Liver (tissue), 9 donors: ENCODE measurements around the gene ARRDC4. TPM values are rescaled to one million over a fixed set of nuclear protein-coding genes. Genes with fewer than 3 reads are reported as not detected.

ENCODE experiments used
- DNase-seq: peaks from one replicate; pipeline ENCODE4 v3.0.0-alpha.2; 2017; ENCODE audit warnings: low spot score
- H3K27ac ChIP-seq, 2 donors: one replicate each; pipeline ENCODE4 v1.7.0; 2013; ENCODE audit warnings: inconsistent platforms in 2 of 2, low read length in 2 of 2, control low read depth in 1 of 2, low read depth in 1 of 2, mild to moderate bottlenecking in 1 of 2
- H3K27me3 ChIP-seq, 4 donors: one replicate each; pipeline versions ENCODE4 v1.6.1 to v1.7.0; 2013; ENCODE audit warnings: low read length in 3 of 4, inconsistent platforms in 1 of 4, mild to moderate bottlenecking in 1 of 4, moderate library complexity in 1 of 4; ENCODE audit not compliant: control insufficient read depth in 4 of 4, insufficient read depth in 4 of 4
- H3K36me3 ChIP-seq, 4 donors: one replicate each; pipeline versions ENCODE4 v1.6.1 to v1.7.0; 2013; ENCODE audit warnings: low read length in 3 of 4, mild to moderate bottlenecking in 3 of 4, low read depth in 1 of 4, moderate library complexity in 1 of 4; ENCODE audit not compliant: control insufficient read depth in 4 of 4, insufficient read depth in 3 of 4
- H3K4me1 ChIP-seq, 4 donors: one replicate each; pipeline versions ENCODE4 v1.6.1 to v1.7.0; 2013; ENCODE audit warnings: low read length in 3 of 4, mild to moderate bottlenecking in 3 of 4, moderate library complexity in 1 of 4; ENCODE audit not compliant: control insufficient read depth in 4 of 4, insufficient read depth in 4 of 4
- H3K4me3 ChIP-seq, 3 donors: one replicate each; pipeline versions ENCODE4 v1.6.1 to v1.7.0; 2013; ENCODE audit warnings: low read length in 3 of 3, control low read depth in 1 of 3, low read depth in 1 of 3, mild to moderate bottlenecking in 1 of 3
- H3K9ac ChIP-seq, 2 donors: one replicate each; pipeline ENCODE4 v1.7.0; 2013; ENCODE audit warnings: low read length in 2 of 2, mild to moderate bottlenecking in 2 of 2, moderate library complexity in 2 of 2, control low read depth in 1 of 2, low read depth in 1 of 2
- H3K9me3 ChIP-seq, 4 donors: one replicate each; pipeline versions ENCODE4 v1.6.1 to v1.7.0; 2013; ENCODE audit warnings: low read length in 3 of 4; ENCODE audit not compliant: control insufficient read depth in 4 of 4
- FOXA1 ChIP-seq: IDR thresholded peaks from 2 replicates; pipeline ENCODE4 v1.6.1; 2016; ENCODE audit warnings: antibody characterized with exemption
- FOXA2 ChIP-seq: IDR thresholded peaks from 2 replicates; pipeline ENCODE4 v1.6.1; 2016; ENCODE audit warnings: antibody characterized with exemption
- GABPA ChIP-seq, 2 donors: IDR thresholded peaks in 1 of 2; conservative IDR thresholded peaks in 1 of 2; 2 replicates each; pipeline ENCODE4 v1.6.1; 2016; ENCODE audit warnings: antibody characterized with exemption in 2 of 2, mild to moderate bottlenecking in 1 of 2, moderate library complexity in 1 of 2
- RAD21 ChIP-seq, 2 donors: IDR thresholded peaks; 2 replicates each; pipeline ENCODE4 v1.6.1; 2016; ENCODE audit warnings: antibody characterized with exemption in 2 of 2, mild to moderate bottlenecking in 2 of 2
- RXRA ChIP-seq, 2 donors: IDR thresholded peaks; 2 replicates each; pipeline ENCODE4 v1.6.1; 2017 to 2018; ENCODE audit warnings: antibody characterized with exemption in 2 of 2, mild to moderate bottlenecking in 1 of 2
- SP1 ChIP-seq: IDR thresholded peaks from 2 replicates; pipeline ENCODE4 v1.6.1; 2018; ENCODE audit warnings: antibody characterized with exemption, mild to moderate bottlenecking
- WGBS: extraction: QIAGEN DNeasy Blood & Tissue Kit; methylation state at CpG from one replicate; pipeline ENCODE4 v1.1.7; 2013; 5-methylcytosine and 5-hydroxymethylcytosine counted together
- polyA plus RNA-seq, 2 donors: library from polyadenylated mRNA; stranded (reverse) in 1 of 2; unstranded in 1 of 2; fragments of 200-250 nt in 1 of 2; fragments of >200 nt in 1 of 2; fragmentation: Nextera tagmentation in 1 of 2; extraction: Ambion mirVana in 1 of 2; gene quantifications; one replicate each; pipeline versions ENCODE4 v1.2.1 to v1.2.3, GENCODE V29; 2013 to 2015
- total RNA-seq, 2 donors: library from RNA; depleted of rRNA; stranded (reverse); fragments of >200 nt; gene quantifications; one replicate each; pipeline ENCODE4 v1.2.3, GENCODE V29; 2014
- TF ChIP-seq, protein P1 (sequence below): IDR thresholded peaks from 2 replicates; pipeline ENCODE4 v1.6.1; 2016; ENCODE audit warnings: antibody characterized with exemption, mild to moderate bottlenecking
- TF ChIP-seq, protein P2 (sequence below): IDR thresholded peaks from 2 replicates; pipeline ENCODE4 v1.6.1; 2016; ENCODE audit warnings: antibody characterized with exemption
- TF ChIP-seq, protein P3 (sequence below): IDR thresholded peaks from 2 replicates; pipeline ENCODE4 v1.6.1; 2016; ENCODE audit warnings: antibody characterized with exemption
- TF ChIP-seq, protein P4 (sequence below): fragments of 150-350 bp; IDR thresholded peaks from 2 replicates; pipeline ENCODE4 v1.5.1; 2017; ENCODE audit warnings: improper control_type of control experiment, low read depth, low read length; ENCODE audit not compliant: missing input control
- TF ChIP-seq, protein P5 (sequence below): IDR thresholded peaks from 2 replicates; pipeline ENCODE4 v1.6.1; 2016; ENCODE audit warnings: antibody characterized with exemption
- donor health status: healthy.
- donor health status: healthy.
- donor health status: healthy.
- donor health status: healthy.
- donor health status: healthy.

Gene ARRDC4
- total and polyA plus RNA-seq, 4 donors = 2.5 to 13.4 (median 3.9) TPM

DNA sequence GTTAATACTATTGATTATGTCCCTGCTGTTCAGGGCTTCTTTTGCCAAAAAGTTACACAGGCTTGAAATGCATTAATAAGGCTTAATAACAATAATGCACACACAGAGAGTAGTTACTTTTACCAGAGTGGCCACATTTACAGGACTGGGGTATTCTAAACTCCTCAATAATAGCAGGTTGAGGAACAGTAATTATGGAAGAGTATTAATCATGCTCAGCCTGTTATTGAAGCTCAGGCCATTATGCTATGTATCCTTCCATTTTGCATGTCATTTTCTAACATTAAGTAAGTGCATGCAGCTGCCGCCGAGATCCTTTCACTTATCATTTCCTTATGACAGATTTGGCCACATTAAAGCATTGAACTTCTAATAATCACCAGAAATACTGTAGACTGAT lies 5.7 kb downstream of the ARRDC4 start (continued):
- TF ChIP-seq, protein P1, sequence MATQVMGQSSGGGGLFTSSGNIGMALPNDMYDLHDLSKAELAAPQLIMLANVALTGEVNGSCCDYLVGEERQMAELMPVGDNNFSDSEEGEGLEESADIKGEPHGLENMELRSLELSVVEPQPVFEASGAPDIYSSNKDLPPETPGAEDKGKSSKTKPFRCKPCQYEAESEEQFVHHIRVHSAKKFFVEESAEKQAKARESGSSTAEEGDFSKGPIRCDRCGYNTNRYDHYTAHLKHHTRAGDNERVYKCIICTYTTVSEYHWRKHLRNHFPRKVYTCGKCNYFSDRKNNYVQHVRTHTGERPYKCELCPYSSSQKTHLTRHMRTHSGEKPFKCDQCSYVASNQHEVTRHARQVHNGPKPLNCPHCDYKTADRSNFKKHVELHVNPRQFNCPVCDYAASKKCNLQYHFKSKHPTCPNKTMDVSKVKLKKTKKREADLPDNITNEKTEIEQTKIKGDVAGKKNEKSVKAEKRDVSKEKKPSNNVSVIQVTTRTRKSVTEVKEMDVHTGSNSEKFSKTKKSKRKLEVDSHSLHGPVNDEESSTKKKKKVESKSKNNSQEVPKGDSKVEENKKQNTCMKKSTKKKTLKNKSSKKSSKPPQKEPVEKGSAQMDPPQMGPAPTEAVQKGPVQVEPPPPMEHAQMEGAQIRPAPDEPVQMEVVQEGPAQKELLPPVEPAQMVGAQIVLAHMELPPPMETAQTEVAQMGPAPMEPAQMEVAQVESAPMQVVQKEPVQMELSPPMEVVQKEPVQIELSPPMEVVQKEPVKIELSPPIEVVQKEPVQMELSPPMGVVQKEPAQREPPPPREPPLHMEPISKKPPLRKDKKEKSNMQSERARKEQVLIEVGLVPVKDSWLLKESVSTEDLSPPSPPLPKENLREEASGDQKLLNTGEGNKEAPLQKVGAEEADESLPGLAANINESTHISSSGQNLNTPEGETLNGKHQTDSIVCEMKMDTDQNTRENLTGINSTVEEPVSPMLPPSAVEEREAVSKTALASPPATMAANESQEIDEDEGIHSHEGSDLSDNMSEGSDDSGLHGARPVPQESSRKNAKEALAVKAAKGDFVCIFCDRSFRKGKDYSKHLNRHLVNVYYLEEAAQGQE = no peak

DNA sequence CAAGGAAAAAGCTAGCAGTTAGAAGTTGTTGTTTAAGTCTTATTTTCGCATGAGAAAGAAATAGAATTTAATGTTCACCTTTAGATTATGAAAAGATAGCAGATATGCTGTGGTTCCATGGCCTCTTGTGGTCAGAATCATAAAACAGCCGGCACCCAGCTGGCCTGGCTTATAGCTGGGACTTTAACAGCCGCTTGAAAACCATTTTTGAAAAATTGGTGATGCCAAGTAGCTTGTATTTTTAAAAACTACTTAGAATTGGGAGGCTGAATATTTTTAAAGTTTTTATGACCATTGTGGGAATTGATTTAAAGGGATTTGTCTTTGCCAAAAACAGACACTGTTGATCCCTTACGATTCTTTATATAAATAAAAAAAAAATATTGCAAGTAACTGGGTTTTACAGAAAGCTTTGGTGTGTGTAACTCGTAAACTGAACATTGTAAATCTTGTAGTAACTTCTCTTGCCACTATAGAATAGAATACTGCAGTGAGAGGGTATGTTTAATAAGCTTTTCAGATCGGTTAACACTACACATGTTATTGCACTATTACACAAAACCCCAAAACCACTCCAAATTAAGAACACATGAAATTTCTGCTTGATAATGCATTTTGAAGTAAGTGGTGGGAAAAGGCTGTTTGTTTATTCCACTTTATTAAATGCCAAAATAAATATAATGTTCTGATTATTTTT lies 6.6 kb downstream of the ARRDC4 start:
- 83% methylated on average over 6 of the region's 6 CpGs for WGBS
- Histone ChIP-seq H3K9me3 (no peaks in the 10 kb centered on the region), H3K27me3 (no peaks in the 10 kb centered on the region), H3K27ac (no peak overlapping the region), H3K4me1 (peaks cover 5 to 28% (median 12%) of the 10 kb centered on the region in 4 donors), H3K4me3 (no peak overlapping the region), H3K9ac (no peak overlapping the region), H3K36me3 (peaks cover 3 to 64% (median 45%) of the 10 kb centered on the region in 4 donors)
- TF ChIP-seq, protein P2, sequence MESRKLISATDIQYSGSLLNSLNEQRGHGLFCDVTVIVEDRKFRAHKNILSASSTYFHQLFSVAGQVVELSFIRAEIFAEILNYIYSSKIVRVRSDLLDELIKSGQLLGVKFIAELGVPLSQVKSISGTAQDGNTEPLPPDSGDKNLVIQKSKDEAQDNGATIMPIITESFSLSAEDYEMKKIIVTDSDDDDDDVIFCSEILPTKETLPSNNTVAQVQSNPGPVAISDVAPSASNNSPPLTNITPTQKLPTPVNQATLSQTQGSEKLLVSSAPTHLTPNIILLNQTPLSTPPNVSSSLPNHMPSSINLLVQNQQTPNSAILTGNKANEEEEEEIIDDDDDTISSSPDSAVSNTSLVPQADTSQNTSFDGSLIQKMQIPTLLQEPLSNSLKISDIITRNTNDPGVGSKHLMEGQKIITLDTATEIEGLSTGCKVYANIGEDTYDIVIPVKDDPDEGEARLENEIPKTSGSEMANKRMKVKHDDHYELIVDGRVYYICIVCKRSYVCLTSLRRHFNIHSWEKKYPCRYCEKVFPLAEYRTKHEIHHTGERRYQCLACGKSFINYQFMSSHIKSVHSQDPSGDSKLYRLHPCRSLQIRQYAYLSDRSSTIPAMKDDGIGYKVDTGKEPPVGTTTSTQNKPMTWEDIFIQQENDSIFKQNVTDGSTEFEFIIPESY = no peak
- TF ChIP-seq FOXA2 = no peak
- no peak for TF ChIP-seq RXRA (IDR thresholded peaks at IDR 0.05)
- TF ChIP-seq FOXA1 = no peak
- TF ChIP-seq, protein P3, sequence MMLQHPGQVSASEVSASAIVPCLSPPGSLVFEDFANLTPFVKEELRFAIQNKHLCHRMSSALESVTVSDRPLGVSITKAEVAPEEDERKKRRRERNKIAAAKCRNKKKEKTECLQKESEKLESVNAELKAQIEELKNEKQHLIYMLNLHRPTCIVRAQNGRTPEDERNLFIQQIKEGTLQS = no peak
- no peak for TF ChIP-seq SP1
- no peak for DNase-seq

DNA sequence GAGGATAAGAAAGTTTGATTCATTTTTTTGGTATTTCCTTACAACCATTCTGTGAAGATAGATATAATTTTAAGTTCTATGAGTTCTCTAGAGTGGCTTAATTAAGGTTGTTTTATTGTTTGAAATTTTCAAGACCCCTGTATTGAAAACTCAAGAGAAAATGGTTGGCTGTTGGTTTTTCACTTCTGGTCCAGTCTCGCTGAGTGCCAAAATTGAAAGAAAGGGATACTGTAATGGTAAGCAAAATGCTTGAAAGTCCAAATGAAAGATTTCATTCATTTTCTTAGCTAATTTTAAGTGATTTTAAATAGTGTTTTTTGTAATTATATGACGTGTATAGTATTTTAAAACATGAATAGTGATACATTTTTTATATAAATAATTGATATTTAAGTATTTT lies 7.4 kb downstream of the ARRDC4 start:
- Histone ChIP-seq H3K36me3 (peaks cover 3 to 72% (median 49%) of the 10 kb centered on the region in 4 donors), H3K27ac (no peak overlapping the region), H3K4me3 (no peak overlapping the region), H3K9ac (no peak overlapping the region), H3K27me3 (no peaks in the 10 kb centered on the region), H3K9me3 (no peaks in the 10 kb centered on the region), H3K4me1 (peaks cover 3 to 20% (median 8%) of the 10 kb centered on the region in 4 donors)
- DNase-seq = no peak
- 91% methylated on average over 2 of the region's 2 CpGs for WGBS
- TF ChIP-seq, protein P3 = no peak
- TF ChIP-seq, protein P4, sequence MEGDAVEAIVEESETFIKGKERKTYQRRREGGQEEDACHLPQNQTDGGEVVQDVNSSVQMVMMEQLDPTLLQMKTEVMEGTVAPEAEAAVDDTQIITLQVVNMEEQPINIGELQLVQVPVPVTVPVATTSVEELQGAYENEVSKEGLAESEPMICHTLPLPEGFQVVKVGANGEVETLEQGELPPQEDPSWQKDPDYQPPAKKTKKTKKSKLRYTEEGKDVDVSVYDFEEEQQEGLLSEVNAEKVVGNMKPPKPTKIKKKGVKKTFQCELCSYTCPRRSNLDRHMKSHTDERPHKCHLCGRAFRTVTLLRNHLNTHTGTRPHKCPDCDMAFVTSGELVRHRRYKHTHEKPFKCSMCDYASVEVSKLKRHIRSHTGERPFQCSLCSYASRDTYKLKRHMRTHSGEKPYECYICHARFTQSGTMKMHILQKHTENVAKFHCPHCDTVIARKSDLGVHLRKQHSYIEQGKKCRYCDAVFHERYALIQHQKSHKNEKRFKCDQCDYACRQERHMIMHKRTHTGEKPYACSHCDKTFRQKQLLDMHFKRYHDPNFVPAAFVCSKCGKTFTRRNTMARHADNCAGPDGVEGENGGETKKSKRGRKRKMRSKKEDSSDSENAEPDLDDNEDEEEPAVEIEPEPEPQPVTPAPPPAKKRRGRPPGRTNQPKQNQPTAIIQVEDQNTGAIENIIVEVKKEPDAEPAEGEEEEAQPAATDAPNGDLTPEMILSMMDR = no peak
- no peak for TF ChIP-seq RAD21 (IDR thresholded peaks at IDR 0.05)
- no peak for TF ChIP-seq GABPA (IDR thresholded peaks at IDR 0.05 in 1 of 2, conservative IDR thresholded peaks at IDR 0.05 in 1 of 2)
- TF ChIP-seq, protein P5, sequence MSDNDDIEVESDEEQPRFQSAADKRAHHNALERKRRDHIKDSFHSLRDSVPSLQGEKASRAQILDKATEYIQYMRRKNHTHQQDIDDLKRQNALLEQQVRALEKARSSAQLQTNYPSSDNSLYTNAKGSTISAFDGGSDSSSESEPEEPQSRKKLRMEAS = no peak
